ENCODE data around the gene ADAMTSL3.
"Not testable (repeated sequence)": the region's sequence is repeated elsewhere in the genome, so short reads cannot be mapped to it uniquely, and the experiment has no call there.

The ADAMTSL3 gene

GRCh38 chr15:84046064-84046637 lies 392.2 kb downstream of the ADAMTSL3 start:
- POLR2A ChIA-PET, result no interaction called here
- CTCF ChIA-PET, result interaction anchor here (0.6 kb wide), 1 partner anchor 455 kb away, joined by 6 read pairs; no protein-coding TSS in a partner anchor
- no peak for DNase-seq (ENCODE audit: extremely low spot score)
- TF ChIP-seq CTBP1 (IDR thresholded peaks at IDR 0.05; ENCODE audit: borderline replicate concordance) (no peak), FOXA1 (IDR thresholded peaks at IDR 0.05) (no peak), TARDBP (IDR thresholded peaks at IDR 0.05) (no peak), BHLHE40 (IDR thresholded peaks at IDR 0.05; ENCODE audit: borderline replicate concordance) (no peak), HDGF (IDR thresholded peaks at IDR 0.05; ENCODE audit: borderline replicate concordance) (no peak), LEF1 (IDR thresholded peaks at IDR 0.05; ENCODE audit: borderline replicate concordance) (no peak)

- CTCF ChIA-PET; DNase-seq (ENCODE audit: extremely low spot score); POLR2A ChIA-PET: not testable (repeated sequence)
These were observed 395.6 kb downstream of the ADAMTSL3 start for GRCh38 chr15:84049480-84049879.

GRCh38 chr15:84050076-84050475 lies 396.2 kb downstream of the ADAMTSL3 start:
- TF ChIP-seq FOXA1 (IDR thresholded peaks at IDR 0.05) (no peak), SP1 (IDR thresholded peaks at IDR 0.05) (no peak), CTBP1 (IDR thresholded peaks at IDR 0.05; ENCODE audit: borderline replicate concordance) (no peak), ZNF384 (IDR thresholded peaks at IDR 0.05) (no peak), PKNOX1 (IDR thresholded peaks at IDR 0.05) (no peak), TARDBP (IDR thresholded peaks at IDR 0.05) (no peak), HDGF (IDR thresholded peaks at IDR 0.05; ENCODE audit: borderline replicate concordance) (no peak), SUZ12 (IDR thresholded peaks at IDR 0.05) (no peak), LEF1 (IDR thresholded peaks at IDR 0.05; ENCODE audit: borderline replicate concordance) (no peak), NFRKB (IDR thresholded peaks at IDR 0.05) (no peak), L3MBTL2 (conservative IDR thresholded peaks at IDR 0.05) (no peak), FOXK2 (IDR thresholded peaks at IDR 0.05) (no peak)
- DNase-seq (ENCODE audit: extremely low spot score), result no peak
- ChIA-PET CTCF (no interaction called here), POLR2A (no interaction called here)

- DNase-seq (ENCODE audit: extremely low spot score); CTCF ChIA-PET; POLR2A ChIA-PET: not testable (repeated sequence)
These were observed 397.2 kb downstream of the ADAMTSL3 start for GRCh38 chr15:84051146-84051545.

- ChIA-PET POLR2A (interaction anchor here (0.6 kb wide), 1 partner anchor 926 kb away, joined by 3 read pairs; no protein-coding TSS in a partner anchor), CTCF (interaction anchor here (0.5 kb wide), 1 partner anchor 1005 kb away, joined by 3 read pairs; no protein-coding TSS in a partner anchor)
- not testable (repeated sequence) for DNase-seq (ENCODE audit: extremely low spot score)
These were observed 400.6 kb downstream of the ADAMTSL3 start for GRCh38 chr15:84054544-84054943.

- POLR2A ChIA-PET, result no interaction called here
These were observed 403.9 kb downstream of the ADAMTSL3 start for GRCh38 chr15:84057714-84058331.

GRCh38 chr15:84063674-84064073 lies 409.8 kb downstream of the ADAMTSL3 start:
- DNase-seq (ENCODE audit: extremely low spot score); CTCF ChIA-PET; POLR2A ChIA-PET: not testable (repeated sequence)

More at GRCh38 chr15:84057714-84058331, 403.9 kb downstream of the ADAMTSL3 start:
- TF ChIP-seq PKNOX1 (IDR thresholded peaks at IDR 0.05), result no peak
- TF ChIP-seq ARNT (IDR thresholded peaks at IDR 0.05), result no peak
- no peak for TF ChIP-seq FOXK2 (IDR thresholded peaks at IDR 0.05)
- TF ChIP-seq NFRKB (IDR thresholded peaks at IDR 0.05), result no peak
- no peak for TF ChIP-seq ELF4 (IDR thresholded peaks at IDR 0.05)
- no peak for TF ChIP-seq CTBP1 (IDR thresholded peaks at IDR 0.05; ENCODE audit: borderline replicate concordance)
- no peak for TF ChIP-seq LEF1 (IDR thresholded peaks at IDR 0.05; ENCODE audit: borderline replicate concordance)
- no peak for TF ChIP-seq FOXM1 (IDR thresholded peaks at IDR 0.05; ENCODE audit: borderline replicate concordance)
- no peak for TF ChIP-seq L3MBTL2 (conservative IDR thresholded peaks at IDR 0.05)
- TF ChIP-seq TARDBP (IDR thresholded peaks at IDR 0.05), result no peak
- TF ChIP-seq SUZ12 (IDR thresholded peaks at IDR 0.05), result no peak
- no peak for TF ChIP-seq FOXA1 (IDR thresholded peaks at IDR 0.05)
- no peak for TF ChIP-seq BHLHE40 (IDR thresholded peaks at IDR 0.05; ENCODE audit: borderline replicate concordance)
- no peak for TF ChIP-seq ZNF384 (IDR thresholded peaks at IDR 0.05)
- TF ChIP-seq HDGF (IDR thresholded peaks at IDR 0.05; ENCODE audit: borderline replicate concordance), result no peak
- CTCF ChIA-PET, result interaction anchor here (0.6 to 1.0 kb wide), 2 partner anchors 23 to 508 kb away, joined by 3 to 4 read pairs; no protein-coding TSS in a partner anchor
- DNase-seq (ENCODE audit: extremely low spot score), result no peak

- POLR2A ChIA-PET; CTCF ChIA-PET; DNase-seq (ENCODE audit: extremely low spot score): not testable (repeated sequence)
These were observed 414.8 kb downstream of the ADAMTSL3 start for GRCh38 chr15:84068674-84069073.

GRCh38 chr15:84078038-84078437 lies 424.1 kb downstream of the ADAMTSL3 start:
- CTCF ChIA-PET; POLR2A ChIA-PET; DNase-seq (ENCODE audit: extremely low spot score): not testable (repeated sequence)

GRCh38 chr15:84079325-84079884 lies 425.5 kb downstream of the ADAMTSL3 start:
- peak; percentile 7 for DNase-seq (ENCODE audit: extremely low spot score)
- POLR2A ChIA-PET, CTCF ChIA-PET: not testable (repeated sequence)

Data from HEK293T (cell line).